HepG2 (cell line): Measurements from ENCODE around the gene NELFB. TPM values are rescaled to one million over a fixed set of nuclear protein-coding genes. Genes with fewer than 3 reads are reported as not detected.

Source experiments
- ATF7-NPFF ChIP-seq: sonication (generic); formaldehyde crosslinking; IDR thresholded peaks from 2 replicates; pipeline ENCODE4 v1.8.1; 2023; ENCODE audit warnings: mild to moderate bottlenecking, low read depth, missing genetic modification reagents, moderate library complexity
- E2F2 ChIP-seq: sonication (generic); formaldehyde crosslinking; IDR thresholded peaks from 2 replicates; pipeline ENCODE4 v1.4.0; 2020; ENCODE audit warnings: missing genetic modification reagents, borderline replicate concordance
- ELF4 ChIP-seq: sonication (generic); formaldehyde crosslinking; IDR thresholded peaks from 2 replicates; pipeline ENCODE4 v1.5.0; 2020; ENCODE audit warnings: missing genetic modification reagents, mild to moderate bottlenecking, moderate library complexity, borderline replicate concordance
- GMEB1 ChIP-seq: sonication (generic); formaldehyde crosslinking; IDR thresholded peaks from 2 replicates; pipeline ENCODE4 v1.5.1; 2020; ENCODE audit warnings: missing genetic modification reagents, mild to moderate bottlenecking, borderline replicate concordance
- HES4 ChIP-seq: sonication (generic); formaldehyde crosslinking; IDR thresholded peaks from 2 replicates; pipeline ENCODE4 v1.9.0; 2021; ENCODE audit warnings: mild to moderate bottlenecking, missing genetic modification reagents, borderline replicate concordance
- HNF4A ChIP-seq: sonication (generic); formaldehyde crosslinking; IDR thresholded peaks from 2 replicates; pipeline ENCODE4 v1.4.0; 2020; ENCODE audit warnings: missing genetic modification reagents
- MNT ChIP-seq: fragments of 450-650 bp; IDR thresholded peaks from 2 replicates; pipeline ENCODE4 v1.6.1; 2016
- PCBP2 ChIP-seq: fragments of 200-400 bp; formaldehyde crosslinking; optimal IDR thresholded peaks from 2 replicates; pipeline ENCODE3; 2018; ENCODE audit warnings: low read length, low read depth; ENCODE audit not compliant: poor library complexity, severe bottlenecking
- TCF12 ChIP-seq, 2 experiments: fragments of 450-650 bp in 1 of 2; sonication (generic) in 1 of 2; formaldehyde crosslinking in 1 of 2; IDR thresholded peaks; 2 replicates each; pipeline versions ENCODE4 v1.6.1 to v1.8.0; 2017 to 2022; ENCODE audit warnings: antibody characterized with exemption in 1 of 2, mild to moderate bottlenecking in 1 of 2, missing genetic modification reagents in 1 of 2, moderate library complexity in 1 of 2
- TP53 ChIP-seq: sonication (generic); formaldehyde crosslinking; conservative IDR thresholded peaks from 2 replicates; pipeline ENCODE4 v1.4.0; 2020; ENCODE audit warnings: missing genetic modification reagents
- ZNF121 ChIP-seq: sonication (generic); formaldehyde crosslinking; IDR thresholded peaks from 2 replicates; pipeline ENCODE4 v1.5.0; 2020; ENCODE audit warnings: mild to moderate bottlenecking, missing genetic modification reagents
- ZNF546 ChIP-seq: sonication (generic); formaldehyde crosslinking; conservative IDR thresholded peaks from 2 replicates; pipeline ENCODE4 v1.8.1; 2023; ENCODE audit warnings: mild to moderate bottlenecking, missing genetic modification reagents
- ZNF550 ChIP-seq: sonication (generic); formaldehyde crosslinking; IDR thresholded peaks from 2 replicates; pipeline ENCODE4 v1.4.0; 2020; ENCODE audit warnings: mild to moderate bottlenecking, missing genetic modification reagents, borderline replicate concordance
- ZNF598 ChIP-seq: sonication (generic); formaldehyde crosslinking; IDR thresholded peaks from 2 replicates; pipeline ENCODE4 v1.5.1; 2020; ENCODE audit warnings: mild to moderate bottlenecking, missing genetic modification reagents, borderline replicate concordance
- ZNF746 ChIP-seq: sonication (generic); formaldehyde crosslinking; IDR thresholded peaks from 2 replicates; pipeline ENCODE4 v1.8.0; 2022; ENCODE audit warnings: mild to moderate bottlenecking, missing genetic modification reagents
- ZNF768 ChIP-seq: sonication (generic); formaldehyde crosslinking; IDR thresholded peaks from 2 replicates; pipeline ENCODE4 v1.4.0; 2020; ENCODE audit warnings: missing genetic modification reagents
- ZNF780A ChIP-seq: sonication (generic); formaldehyde crosslinking; IDR thresholded peaks from 2 replicates; pipeline ENCODE4 v1.8.0; 2022; ENCODE audit warnings: mild to moderate bottlenecking, missing genetic modification reagents, moderate library complexity
- ZNF781 ChIP-seq: sonication (generic); formaldehyde crosslinking; IDR thresholded peaks from 2 replicates; pipeline ENCODE4 v1.5.1; 2020; ENCODE audit warnings: borderline replicate concordance, mild to moderate bottlenecking, missing genetic modification reagents; ENCODE audit errors: not compliant biosample characterization
- polyA plus RNA-seq, 8 experiments: library from polyadenylated mRNA; depleted of rRNA in 3 of 8; stranded (reverse) in 7 of 8; unstranded in 1 of 8; fragments of >200 nt; fragmentation: Illumina TruSeq in 4 of 8; extraction: Trizol in 4 of 8; gene quantifications; 2 replicates each; pipeline versions ENCODE4 v1.2.1 to v1.2.3, GENCODE V29; 2011 to 2016; ENCODE audit warnings: low read depth in 4 of 8, missing spikeins in 1 of 8, mixed read lengths in 1 of 8; ENCODE audit not compliant: insufficient read depth in 1 of 8
- total RNA-seq, 5 experiments: library from RNA; depleted of rRNA; stranded (reverse); fragments of >200 nt; fragmentation: Illumina TruSeq; extraction: Trizol; gene quantifications; 2 replicates each; pipeline ENCODE4 v1.2.3, GENCODE V29; 2016; ENCODE audit warnings: low read depth in 1 of 5
- TF ChIP-seq, protein P1 (sequence below): sonication (generic); formaldehyde crosslinking; IDR thresholded peaks from 2 replicates; pipeline ENCODE4 v1.4.0; 2020; ENCODE audit warnings: low read depth, missing genetic modification reagents

The NELFB gene
- total and polyA plus RNA-seq, 2 of the 13 experiments (the other 11 are each of a cell fraction or from before 2014, with no cell fraction given), result 26.5 to 45.8 TPM

- TF ChIP-seq HES4 (CRISPR knock-in tag), result peak; percentile 91
- peak; percentile 82 for TF ChIP-seq ZNF768 (CRISPR knock-in tag)
- TF ChIP-seq ZNF746 (CRISPR knock-in tag), result peak; percentile 89
- TF ChIP-seq MNT, result peak; percentile 60
- TF ChIP-seq PCBP2, result no peak
- peak; percentile 41; the same call in 1 of the 2 replicates for TF ChIP-seq GMEB1 (CRISPR knock-in tag)
- TF ChIP-seq ATF7-NPFF (CRISPR knock-in tag), result peak; percentile 89
- TF ChIP-seq ZNF550 (CRISPR knock-in tag), result 0 out of 2 replicates have a peak, but pooled peaks have one; percentile 92
- TF ChIP-seq, protein P1, sequence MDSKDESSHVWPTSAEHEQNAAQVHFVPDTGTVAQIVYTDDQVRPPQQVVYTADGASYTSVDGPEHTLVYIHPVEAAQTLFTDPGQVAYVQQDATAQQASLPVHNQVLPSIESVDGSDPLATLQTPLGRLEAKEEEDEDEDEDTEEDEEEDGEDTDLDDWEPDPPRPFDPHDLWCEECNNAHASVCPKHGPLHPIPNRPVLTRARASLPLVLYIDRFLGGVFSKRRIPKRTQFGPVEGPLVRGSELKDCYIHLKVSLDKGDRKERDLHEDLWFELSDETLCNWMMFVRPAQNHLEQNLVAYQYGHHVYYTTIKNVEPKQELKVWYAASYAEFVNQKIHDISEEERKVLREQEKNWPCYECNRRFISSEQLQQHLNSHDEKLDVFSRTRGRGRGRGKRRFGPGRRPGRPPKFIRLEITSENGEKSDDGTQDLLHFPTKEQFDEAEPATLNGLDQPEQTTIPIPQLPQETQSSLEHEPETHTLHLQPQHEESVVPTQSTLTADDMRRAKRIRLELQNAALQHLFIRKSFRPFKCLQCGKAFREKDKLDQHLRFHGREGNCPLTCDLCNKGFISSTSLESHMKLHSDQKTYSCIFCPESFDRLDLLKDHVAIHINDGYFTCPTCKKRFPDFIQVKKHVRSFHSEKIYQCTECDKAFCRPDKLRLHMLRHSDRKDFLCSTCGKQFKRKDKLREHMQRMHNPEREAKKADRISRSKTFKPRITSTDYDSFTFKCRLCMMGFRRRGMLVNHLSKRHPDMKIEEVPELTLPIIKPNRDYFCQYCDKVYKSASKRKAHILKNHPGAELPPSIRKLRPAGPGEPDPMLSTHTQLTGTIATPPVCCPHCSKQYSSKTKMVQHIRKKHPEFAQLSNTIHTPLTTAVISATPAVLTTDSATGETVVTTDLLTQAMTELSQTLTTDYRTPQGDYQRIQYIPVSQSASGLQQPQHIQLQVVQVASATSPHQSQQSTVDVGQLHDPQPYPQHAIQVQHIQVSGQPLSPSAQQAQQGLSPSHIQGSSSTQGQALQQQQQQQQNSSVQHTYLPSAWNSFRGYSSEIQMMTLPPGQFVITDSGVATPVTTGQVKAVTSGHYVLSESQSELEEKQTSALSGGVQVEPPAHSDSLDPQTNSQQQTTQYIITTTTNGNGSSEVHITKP (CRISPR knock-in tag), result no peak
- TF ChIP-seq ZNF598 (CRISPR knock-in tag), result peak; percentile 78; the same call in 1 of the 2 replicates
- TF ChIP-seq ELF4 (CRISPR knock-in tag), result no peak
- 0 out of 2 replicates have a peak, but pooled peaks have one; percentile 62 for TF ChIP-seq ZNF121 (CRISPR knock-in tag)
- peak; percentile 11; the same call in 1 of the 2 replicates for TF ChIP-seq HNF4A (CRISPR knock-in tag)
- TF ChIP-seq TCF12 (IDR thresholded peaks at IDR 0.05), result no peak
- TF ChIP-seq TCF12 (CRISPR knock-in tag; IDR thresholded peaks at IDR 0.05), result no peak
- TF ChIP-seq ZNF780A, result peak; percentile 52; the same call in 1 of the 2 replicates
- TF ChIP-seq ZNF781 (CRISPR knock-in tag), result peak; percentile 72
- no peak for TF ChIP-seq TP53 (CRISPR knock-in tag)
- 0 out of 2 replicates have a peak, but pooled peaks have one; percentile 26 for TF ChIP-seq ZNF546 (CRISPR knock-in tag)
- 0 out of 2 replicates have a peak, but pooled peaks have one; percentile 46 for TF ChIP-seq E2F2
These were observed 14.7 kb upstream of the NELFB start (continued) for GRCh38 chr9:137240318-137240840.
